Measurements from ENCODE around the gene CCDC138. TPM values are rescaled to one million over a fixed set of nuclear protein-coding genes. Genes with fewer than 3 reads are reported as not detected.

Gene CCDC138
- total RNA-seq, 2 experiments from 2014 or later: 12.3 to 13.5 TPM

- ATAC-seq (no peak), DNase-seq (no peak)
- POLR2A ChIA-PET: no interaction called here
- Mint-ChIP-seq H3K9me3 (no peaks in the 10 kb centered on the region), H3K27me3 (no peaks in the 10 kb centered on the region), H3K27ac (no peak overlapping the region), H3K4me3 (no peak overlapping the region), H3K36me3 (ENCODE audit: low read depth) (no peaks in the 10 kb centered on the region), H3K4me1 (ENCODE audit: low read depth) (no peaks in the 10 kb centered on the region)
- intact Hi-C loops (cut with micrococcal nuclease): no loop called here
- CTCF ChIA-PET: interaction anchor here (0.9 kb wide), 1 partner anchor 16 kb away, joined by 4 read pairs; no protein-coding TSS in a partner anchor
- no peak for TF ChIP-seq CTCF (IDR thresholded peaks at IDR 0.05)
Measured at GRCh38 chr2:108911807-108912628, 125.4 kb downstream of the CCDC138 start.

- intact Hi-C loops (cut with micrococcal nuclease): no loop called here
- H3K36me3 Mint-ChIP-seq (ENCODE audit: low read depth): no peaks in the 10 kb centered on the region
- H3K9me3 Mint-ChIP-seq: no peaks in the 10 kb centered on the region
- TF ChIP-seq CTCF (IDR thresholded peaks at IDR 0.05): no peak
- H3K4me1 Mint-ChIP-seq (ENCODE audit: low read depth): no peaks in the 10 kb centered on the region
- H3K27ac Mint-ChIP-seq: no peak overlapping the region
- DNase-seq: no peak
- ChIA-PET CTCF (interaction anchor here (1.3 kb wide), 1 partner anchor 16 kb away, joined by 3 read pairs; no protein-coding TSS in a partner anchor), POLR2A (no interaction called here)
- ATAC-seq: no peak
- H3K27me3 Mint-ChIP-seq: no peaks in the 10 kb centered on the region
- no peak overlapping the region for H3K4me3 Mint-ChIP-seq
Measured at GRCh38 chr2:108912629-108912902, 126.0 kb downstream of the CCDC138 start.

- Mint-ChIP-seq H3K27me3 (no peaks in the 10 kb centered on the region), H3K4me3 (no peak overlapping the region), H3K27ac (no peak overlapping the region), H3K36me3 (ENCODE audit: low read depth) (no peaks in the 10 kb centered on the region), H3K9me3 (no peaks in the 10 kb centered on the region), H3K4me1 (ENCODE audit: low read depth) (no peaks in the 10 kb centered on the region)
- intact Hi-C loops (cut with micrococcal nuclease): no loop called here
- POLR2A ChIA-PET: interaction anchor here (0.6 kb wide), 1 partner anchor 85 kb away, joined by 3 read pairs; no protein-coding TSS in a partner anchor
- no peak for TF ChIP-seq CTCF (IDR thresholded peaks at IDR 0.05)
- ATAC-seq: no peak
- CTCF ChIA-PET: interaction anchor here (2.8 kb wide), 1 partner anchor 12 kb away, joined by 13 read pairs; no protein-coding TSS in a partner anchor
- no peak for DNase-seq
Measured at GRCh38 chr2:108916122-108916795, 129.7 kb downstream of the CCDC138 start.

GRCh38 chr2:108916796-108917421 is 130.3 kb downstream of the CCDC138 start:
- ATAC-seq (no peak), DNase-seq (no peak)
- H3K4me3 Mint-ChIP-seq: no peak overlapping the region
- POLR2A ChIA-PET: no interaction called here
- no peaks in the 10 kb centered on the region for H3K36me3 Mint-ChIP-seq (ENCODE audit: low read depth)
- no peak overlapping the region for H3K27ac Mint-ChIP-seq
- no peaks in the 10 kb centered on the region for H3K9me3 Mint-ChIP-seq
- H3K27me3 Mint-ChIP-seq: no peaks in the 10 kb centered on the region
- intact Hi-C loops (cut with micrococcal nuclease): no loop called here
- CTCF ChIA-PET: interaction anchor here (2.8 kb wide), 1 partner anchor 11 kb away, joined by 13 read pairs; no protein-coding TSS in a partner anchor
- no peak for TF ChIP-seq CTCF (IDR thresholded peaks at IDR 0.05)
- H3K4me1 Mint-ChIP-seq (ENCODE audit: low read depth): no peaks in the 10 kb centered on the region

GRCh38 chr2:108917526-108917925 is 131.0 kb downstream of the CCDC138 start:
- H3K4me1 Mint-ChIP-seq (ENCODE audit: low read depth): no peaks in the 10 kb centered on the region

More at GRCh38 chr2:108917526-108917925, 131.0 kb downstream of the CCDC138 start:
- Mint-ChIP-seq H3K27ac (no peak overlapping the region), H3K36me3 (ENCODE audit: low read depth) (no peaks in the 10 kb centered on the region), H3K4me3 (no peak overlapping the region), H3K9me3 (no peaks in the 10 kb centered on the region), H3K27me3 (no peaks in the 10 kb centered on the region)
- ATAC-seq (no peak), DNase-seq (no peak)
- intact Hi-C loops (cut with micrococcal nuclease): no loop called here
- CTCF ChIA-PET: no interaction called here
- POLR2A ChIA-PET: no interaction called here
- no peak for TF ChIP-seq CTCF (IDR thresholded peaks at IDR 0.05)
